M059J (cell line): ENCODE data around the gene MFSD11. TPM values are rescaled to one million over a fixed set of nuclear protein-coding genes. Genes with fewer than 3 reads are reported as not detected.
"Not testable (repeated sequence)": the region's sequence is repeated elsewhere in the genome, so short reads cannot be mapped to it uniquely, and the experiment has no call there.

Experiments
- DNase-seq: peaks from one replicate; pipeline ENCODE4 v3.0.0-alpha.2; 2012; ENCODE audit warnings: low read depth
- total RNA-seq: library from RNA; depleted of rRNA; stranded (reverse); fragments of >200 nt; shearing (Covaris generic); gene quantifications from 2 replicates; pipeline ENCODE4 v1.2.3, GENCODE V29; 2014

The MFSD11 gene
- total RNA-seq, 1 experiment from 2014 or later: 16.4 TPM

GRCh38 chr17:76726776-76727718, 10.9 kb upstream of the MFSD11 start, which contains the start of gene METTL23:
Gene METTL23 (plus strand): TSS chr17:76726839. CDS start chr17:76729711, 2,872 bp downstream.
- peak; percentile 68 for DNase-seq

GRCh38 chr17:76727745-76728456, 10.0 kb upstream of the MFSD11 start:
- no peak for DNase-seq

- DNase-seq: not testable (repeated sequence)
Observed at GRCh38 chr17:76731800-76732733, 5.9 kb upstream of the MFSD11 start.

DNA sequence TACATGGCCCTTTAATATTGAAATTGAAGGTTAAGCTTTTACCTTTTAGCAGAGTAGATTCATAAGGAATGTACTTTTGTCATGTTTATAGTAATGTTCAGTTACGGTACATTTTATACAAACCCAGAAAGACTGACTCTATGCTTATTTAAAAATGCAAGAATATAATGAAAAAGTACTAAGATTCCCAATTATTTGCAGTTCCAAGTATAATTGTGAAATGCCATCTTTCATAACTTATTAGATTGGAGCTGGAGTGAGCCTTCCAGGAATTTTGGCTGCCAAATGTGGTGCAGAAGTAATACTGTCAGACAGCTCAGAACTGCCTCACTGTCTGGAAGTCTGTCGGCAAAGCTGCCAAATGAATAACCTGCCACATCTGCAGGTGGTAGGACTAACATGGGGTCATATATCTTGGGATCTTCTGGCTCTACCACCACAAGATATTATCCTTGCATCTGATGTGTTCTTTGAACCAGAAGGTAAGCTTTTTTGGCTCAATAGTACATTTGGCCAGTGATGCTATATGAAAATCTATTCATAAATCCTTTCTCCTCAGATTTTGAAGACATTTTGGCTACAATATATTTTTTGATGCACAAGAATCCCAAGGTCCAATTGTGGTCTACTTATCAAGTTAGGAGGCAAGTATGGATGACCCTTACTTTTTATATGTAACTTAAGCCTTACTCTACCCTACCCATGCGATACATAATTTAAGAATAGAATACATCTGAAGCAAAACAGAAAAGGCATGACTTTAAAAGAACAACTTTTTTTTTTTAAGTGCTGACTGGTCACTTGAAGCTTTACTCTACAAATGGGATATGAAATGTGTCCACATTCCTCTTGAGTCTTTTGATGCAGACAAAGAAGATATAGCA, 4.9 kb upstream of the MFSD11 start:
- DNase-seq: no peak

DNA sequence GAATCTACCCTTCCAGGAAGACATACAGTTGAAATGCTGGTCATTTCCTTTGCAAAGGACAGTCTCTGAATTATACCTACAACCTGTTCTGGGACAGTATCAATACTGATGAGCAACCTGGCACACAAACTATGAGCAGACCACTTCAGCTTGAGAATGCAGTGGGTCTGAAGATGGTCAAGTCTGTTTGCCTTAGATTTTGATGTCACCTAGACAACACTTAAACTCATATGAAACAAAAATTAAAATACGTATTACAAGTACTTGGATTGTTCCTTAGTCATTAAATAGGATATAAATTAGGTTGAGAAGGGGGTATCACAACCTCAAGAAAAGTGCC, 4.3 kb upstream of the MFSD11 start:
- no peak for DNase-seq

- DNase-seq: no peak
Observed at GRCh38 chr17:76734080-76734840, 3.7 kb upstream of the MFSD11 start.

GRCh38 chr17:76735006-76735405, 2.9 kb upstream of the MFSD11 start:
- DNase-seq: peak; percentile 44

DNA sequence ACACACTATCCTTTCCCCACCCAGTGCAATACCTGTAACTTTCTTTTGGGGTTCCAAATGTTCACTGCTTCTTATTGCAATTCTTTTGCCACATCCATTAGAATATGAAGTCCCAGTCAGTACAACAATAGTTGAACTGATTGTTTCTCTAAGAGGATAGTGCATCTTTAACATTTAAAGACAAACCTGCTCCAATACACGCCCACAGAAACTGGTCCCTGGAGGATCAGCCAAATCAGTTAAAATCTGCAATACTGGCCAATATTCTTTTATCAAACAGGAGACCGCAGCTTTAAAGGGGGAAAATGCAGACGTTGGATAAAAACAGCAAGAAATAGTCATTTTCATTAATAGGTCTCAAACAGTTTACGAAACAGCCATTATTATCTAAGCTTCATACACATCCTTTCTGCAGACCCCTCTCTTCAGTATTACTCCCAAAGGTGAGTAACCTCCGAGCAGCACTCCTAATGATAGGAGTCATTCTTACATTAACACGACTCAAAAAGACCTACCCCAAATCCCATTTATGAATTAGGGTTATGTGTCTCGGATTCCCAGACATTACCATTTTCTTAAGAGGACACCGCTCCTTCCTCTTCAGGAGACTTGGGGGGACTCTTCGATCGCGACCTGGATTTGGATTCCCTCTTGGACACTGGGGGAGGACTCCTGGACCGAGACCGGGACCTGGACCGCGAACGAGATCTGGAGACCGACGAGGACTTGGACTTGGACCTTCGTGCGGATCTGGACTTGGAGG, 2.2 kb upstream of the MFSD11 start:
- no peak for DNase-seq

GRCh38 chr17:76736349-76737081, 1.4 kb upstream of the MFSD11 start:
- peak; percentile 47 for DNase-seq

DNA sequence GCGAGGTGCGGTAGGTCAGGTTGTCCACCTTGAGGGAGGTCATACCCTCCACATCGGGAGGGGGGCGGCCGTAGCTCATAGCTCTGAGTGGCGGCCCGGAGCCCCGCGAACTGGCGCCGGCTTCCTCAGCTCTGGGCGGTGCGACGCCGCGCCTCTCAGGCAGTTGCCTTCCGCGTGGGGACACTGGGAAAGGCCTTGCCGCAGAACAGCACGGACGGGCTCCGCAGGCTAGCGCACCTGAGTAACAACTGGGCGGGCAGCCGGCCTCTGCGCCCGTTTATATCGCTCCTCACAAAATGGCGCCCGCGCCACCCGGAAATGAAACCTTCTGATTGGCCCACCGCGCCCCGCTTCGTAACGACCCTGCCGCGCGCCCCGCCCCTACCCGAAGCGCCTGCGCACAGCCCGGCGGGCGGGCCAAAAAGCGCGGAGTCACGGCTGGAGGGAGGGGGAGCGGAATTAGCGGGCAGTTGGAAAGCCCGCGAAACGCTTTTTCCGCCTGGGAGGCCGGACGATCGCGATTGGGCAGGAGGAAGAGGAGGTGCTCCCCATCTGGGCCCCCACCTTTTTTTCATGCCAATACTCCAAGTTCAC, 740 bp upstream of the MFSD11 start, which contains the start of gene SRSF2:
SRSF2 (minus strand) TSS at position 250 of the 594 bp plus-strand sequence; CDS start at position 79, 171 bp downstream.
- peak; percentile 98 for DNase-seq

DNA sequence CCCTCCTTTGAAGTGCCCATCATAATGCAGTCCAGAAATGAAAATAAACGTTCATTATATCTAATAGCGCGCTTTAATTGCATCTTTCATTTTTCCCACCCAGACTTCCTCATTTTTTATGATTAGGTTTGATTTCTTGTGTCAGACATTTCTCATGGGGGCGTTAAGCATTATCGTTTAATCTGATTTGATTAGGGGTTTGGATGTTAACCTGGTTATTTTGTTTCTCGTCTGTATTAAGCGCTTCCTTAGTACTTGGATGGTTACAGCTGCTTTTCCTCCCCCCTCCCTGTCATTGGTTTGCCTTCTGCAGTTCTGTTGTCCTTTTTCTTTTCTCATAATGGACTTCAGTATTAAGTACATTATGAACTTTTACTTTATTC, 540 bp downstream of the MFSD11 start:
- DNase-seq: no peak

DNA sequence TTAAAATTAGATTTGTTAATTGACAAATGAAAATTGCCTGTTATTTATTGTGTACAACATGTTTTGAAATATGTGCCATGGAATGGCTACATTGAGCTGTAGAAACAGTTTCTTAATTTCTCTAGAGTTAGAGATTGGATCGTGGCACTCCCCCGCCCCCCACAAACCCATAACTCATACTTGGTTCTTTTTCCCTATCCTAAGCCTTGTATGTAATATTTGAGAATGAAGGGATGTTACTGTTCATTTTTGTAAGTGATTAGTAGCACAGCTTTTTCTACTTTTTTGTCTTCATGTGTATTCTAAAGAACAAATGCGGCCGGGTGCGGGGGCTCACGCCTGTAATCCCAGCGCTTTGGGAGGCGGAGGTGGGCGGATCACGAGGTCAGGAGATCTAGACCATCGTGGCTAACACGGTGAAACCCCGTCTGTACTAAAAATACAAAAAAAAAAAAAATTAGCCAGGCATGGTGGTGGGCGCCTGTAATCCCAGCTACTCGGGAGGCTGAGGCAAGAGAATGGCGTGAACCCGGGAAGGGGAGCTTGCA, 1.7 kb downstream of the MFSD11 start:
- DNase-seq: not testable (repeated sequence)

GRCh38 chr17:76740329-76741118, 2.6 kb downstream of the MFSD11 start:
- DNase-seq: no peak

GRCh38 chr17:76742958-76743357, 5.0 kb downstream of the MFSD11 start:
- peak; percentile 27 for DNase-seq

- no peak for DNase-seq
Observed at GRCh38 chr17:76744747-76745146, 6.8 kb downstream of the MFSD11 start.

DNA sequence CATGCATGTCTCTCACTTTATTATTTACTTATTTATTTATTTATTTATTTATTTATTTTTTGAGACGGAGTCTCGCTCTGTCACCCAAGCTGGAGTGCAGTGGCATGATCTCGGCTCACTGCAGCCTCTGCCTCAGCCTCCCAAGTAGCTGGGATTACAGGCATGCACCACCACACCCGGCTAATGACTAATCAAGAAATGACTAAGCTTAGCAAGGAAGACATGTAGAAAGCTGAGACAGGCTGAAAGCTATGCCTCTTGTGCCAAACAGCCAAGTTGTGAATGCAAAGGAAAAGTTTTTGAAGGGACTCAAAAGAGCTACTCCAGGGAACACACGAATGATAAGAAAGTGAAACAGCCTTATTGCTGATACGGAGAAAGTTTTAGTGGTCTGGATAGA, 7.9 kb downstream of the MFSD11 start:
- peak; percentile 23 for DNase-seq
